HG03196 (cell line): ENCODE data around the gene PSME3IP1.
"Not testable (repeated sequence)": the region's sequence is repeated elsewhere in the genome, so short reads cannot be mapped to it uniquely, and the experiment has no call there.

Experiments
- ATAC-seq: cut with Tn5 transposase; IDR thresholded peaks from one replicate; pipeline ENCODE4 v1.9.1; 2021; ENCODE audit not compliant: unreplicated experiment

The PSME3IP1 gene

DNA sequence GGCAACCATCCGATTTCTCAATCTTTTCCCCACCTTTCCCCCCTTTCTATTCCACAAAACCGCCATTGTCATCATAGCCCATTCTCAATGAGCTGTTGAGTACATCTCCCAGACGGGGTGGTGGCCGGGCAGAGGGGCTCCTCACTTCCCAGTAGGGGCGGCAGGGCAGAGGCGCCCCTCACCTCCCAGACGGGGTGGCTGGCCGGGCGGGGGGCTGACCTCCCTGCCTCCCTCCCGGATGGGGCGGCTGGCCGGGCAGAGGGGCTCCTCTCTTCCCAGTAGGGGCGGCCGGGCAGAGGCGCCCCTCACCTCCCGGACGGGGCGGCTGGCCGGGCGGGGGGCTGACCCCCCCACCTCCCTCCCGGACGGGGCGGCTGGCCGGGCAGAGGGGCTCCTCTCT lies 14.5 kb upstream of the PSME3IP1 start:
- not testable (repeated sequence) for ATAC-seq

DNA sequence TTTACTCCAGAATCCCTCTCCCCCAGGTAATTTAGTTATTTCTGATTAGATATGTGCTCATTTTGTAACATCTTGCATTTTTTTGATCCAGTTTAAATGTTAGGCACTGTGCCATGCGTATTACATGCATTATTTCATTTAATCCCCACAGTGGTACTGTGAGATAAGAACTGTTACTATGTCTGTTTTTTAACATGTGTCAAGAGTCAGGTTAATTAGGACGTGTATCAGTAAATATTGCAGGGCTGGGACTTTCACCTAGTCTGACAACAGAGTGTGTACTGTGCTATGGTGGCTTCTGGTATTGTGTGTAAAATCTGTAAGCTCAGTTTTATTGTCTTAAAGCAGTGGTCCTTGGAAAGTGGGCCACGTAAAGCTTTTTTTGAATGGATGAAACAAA lies 10.9 kb upstream of the PSME3IP1 start:
- ATAC-seq: no peak

DNA sequence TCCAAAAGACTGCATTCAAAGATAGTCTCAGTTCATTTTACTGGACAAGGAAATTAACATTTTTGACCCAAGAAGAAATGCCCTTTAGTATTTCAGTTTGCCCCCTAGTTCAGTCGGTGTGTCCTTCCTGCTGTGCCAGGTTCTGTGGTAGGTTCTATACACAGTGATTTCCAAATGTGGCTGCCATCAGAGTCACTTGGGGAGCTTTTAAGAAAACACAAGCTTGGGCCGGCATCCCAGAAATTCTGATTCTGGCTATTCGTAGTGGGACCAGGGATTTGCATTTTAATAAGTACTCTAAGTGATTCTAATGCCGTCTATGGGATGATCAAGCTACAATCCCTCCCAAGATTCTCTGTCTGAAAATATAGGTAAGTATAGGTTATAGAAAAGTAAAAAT lies 10.4 kb upstream of the PSME3IP1 start:
- ATAC-seq: no peak

DNA sequence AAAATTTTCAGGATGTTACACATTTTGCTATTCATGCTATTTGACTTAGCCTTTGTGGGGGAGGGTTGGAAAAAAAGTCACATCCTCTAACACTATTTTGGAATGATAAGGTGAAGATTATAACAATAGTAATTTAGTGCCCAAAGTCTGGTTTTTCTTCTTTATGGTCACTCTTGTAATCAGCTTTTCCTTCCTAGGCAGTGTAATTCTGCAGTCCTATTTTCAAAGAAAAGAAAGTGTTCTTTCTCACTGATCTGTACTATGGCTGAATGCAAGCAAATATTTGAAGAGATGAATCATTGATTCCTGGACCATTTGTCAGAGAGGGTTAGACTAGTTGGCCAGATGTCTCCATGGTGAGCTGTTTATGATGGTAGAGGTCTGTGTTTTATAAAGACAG lies 8.7 kb upstream of the PSME3IP1 start:
- ATAC-seq: no peak

DNA sequence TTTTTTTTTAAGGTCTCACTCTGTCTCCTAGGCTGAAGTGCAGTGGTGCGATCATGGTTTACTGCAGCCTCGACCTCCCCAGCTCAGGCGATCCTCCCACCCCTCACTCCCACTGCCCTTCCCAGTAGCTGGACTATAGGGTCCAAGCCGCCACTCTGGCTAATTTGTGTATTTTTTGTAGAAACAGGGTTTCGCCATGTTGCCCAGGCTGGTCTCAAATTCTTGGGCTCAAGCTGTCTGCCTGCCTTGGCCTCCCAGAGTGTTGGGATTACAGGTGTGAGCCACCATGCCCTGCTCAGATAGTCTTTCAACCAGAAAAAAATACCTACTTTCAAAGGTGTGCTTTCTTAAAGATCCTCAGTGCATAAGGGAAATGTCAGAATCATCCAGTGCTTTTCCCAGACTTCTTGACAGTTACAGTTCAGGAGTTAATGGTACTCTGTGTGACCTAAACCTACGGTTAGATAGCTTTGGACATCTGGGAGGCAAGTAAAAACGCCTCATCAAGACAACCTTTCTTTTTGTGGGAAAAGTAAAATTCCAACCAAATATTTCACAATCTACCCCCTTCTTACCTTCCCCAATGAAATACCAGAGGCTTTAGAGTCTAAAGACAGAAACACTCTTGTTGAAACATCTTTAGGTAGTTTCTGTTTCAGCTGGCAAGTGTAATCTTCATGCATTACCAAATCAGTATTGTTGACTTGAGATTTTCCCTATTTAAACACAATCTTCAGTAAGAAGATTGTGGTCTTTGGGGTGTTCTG lies 7.1 kb upstream of the PSME3IP1 start:
- no peak for ATAC-seq

DNA sequence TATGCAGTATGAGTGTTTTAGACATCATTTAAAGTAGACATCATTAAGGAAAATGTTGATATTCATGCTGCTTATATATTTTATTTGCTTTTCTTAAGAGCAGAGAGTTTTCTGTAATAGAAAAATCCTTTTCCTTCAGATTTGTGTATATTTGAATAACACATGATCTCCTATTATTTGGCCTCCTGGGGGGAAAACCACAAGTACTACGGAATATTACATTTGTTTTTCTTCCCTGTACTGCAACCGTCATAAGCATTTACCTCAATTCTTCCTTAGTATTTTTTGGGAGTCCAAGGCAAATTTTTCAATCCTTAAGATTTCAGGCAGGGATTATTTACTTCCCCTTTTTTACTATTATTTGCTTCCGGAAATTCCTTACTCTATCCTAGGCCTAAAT lies 6.3 kb upstream of the PSME3IP1 start:
- ATAC-seq: no peak

DNA sequence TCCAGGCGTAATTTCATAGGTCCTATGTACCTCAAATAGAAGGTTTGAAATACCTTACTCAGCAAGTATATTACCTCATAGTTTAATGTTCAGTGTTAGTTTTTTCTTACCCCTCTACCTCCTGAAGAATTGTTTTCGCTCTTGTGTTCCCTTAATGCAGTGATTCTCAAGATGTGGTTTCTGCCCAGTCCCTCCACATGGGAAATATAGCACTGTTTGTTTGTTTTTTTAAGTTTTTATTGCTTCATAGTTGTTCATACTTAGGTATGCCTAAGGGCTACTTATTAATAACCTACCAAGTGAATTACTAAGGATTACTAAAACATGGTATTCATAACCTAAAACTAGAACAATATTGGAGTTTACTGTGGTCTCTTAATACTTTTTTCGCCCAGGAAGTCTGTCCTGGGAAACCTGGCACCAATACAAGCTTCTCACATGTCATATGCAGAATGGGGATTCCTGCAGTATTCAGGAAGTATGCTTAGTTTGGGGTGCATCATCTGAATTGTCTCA lies 5.3 kb upstream of the PSME3IP1 start:
- no peak for ATAC-seq

DNA sequence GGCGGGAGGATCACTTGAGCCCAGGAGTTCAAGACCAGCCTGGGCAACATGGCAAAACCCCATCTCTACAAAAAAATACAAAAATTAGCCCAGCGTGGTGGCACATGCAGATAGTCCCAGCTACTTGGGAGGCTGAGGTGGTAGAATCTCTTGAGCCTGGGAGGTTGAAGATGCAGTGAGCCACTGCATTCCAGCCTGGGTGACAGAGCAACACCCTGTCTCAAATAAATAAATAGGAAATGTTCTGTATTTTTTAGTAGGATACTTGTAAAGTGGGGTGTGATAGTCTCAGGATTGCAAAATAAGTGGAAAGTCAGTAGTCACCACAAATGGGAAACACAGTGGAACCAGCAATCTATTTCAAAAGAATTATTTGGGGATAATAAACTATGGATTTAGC lies 4.3 kb upstream of the PSME3IP1 start:
- ATAC-seq: no peak

DNA sequence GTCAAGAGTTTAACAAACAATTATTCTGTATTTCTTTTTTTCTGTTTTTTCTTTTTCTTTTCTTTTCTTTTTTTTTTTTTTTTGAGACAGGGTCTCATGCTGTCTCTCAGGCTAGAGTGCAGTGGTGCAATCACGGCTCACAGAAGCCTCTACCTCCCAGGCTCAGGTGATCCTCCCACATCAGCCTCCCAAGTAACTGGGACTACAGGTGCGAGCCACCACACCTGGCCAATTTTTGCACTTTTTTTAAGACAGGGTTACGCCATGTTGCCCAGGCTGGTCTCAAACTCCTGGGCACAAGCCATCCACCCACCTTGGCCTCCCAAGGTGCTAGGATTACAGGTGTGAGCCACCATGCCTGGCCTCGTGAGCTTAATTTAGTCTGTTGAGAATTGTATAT lies 3.7 kb upstream of the PSME3IP1 start:
- not testable (repeated sequence) for ATAC-seq

DNA sequence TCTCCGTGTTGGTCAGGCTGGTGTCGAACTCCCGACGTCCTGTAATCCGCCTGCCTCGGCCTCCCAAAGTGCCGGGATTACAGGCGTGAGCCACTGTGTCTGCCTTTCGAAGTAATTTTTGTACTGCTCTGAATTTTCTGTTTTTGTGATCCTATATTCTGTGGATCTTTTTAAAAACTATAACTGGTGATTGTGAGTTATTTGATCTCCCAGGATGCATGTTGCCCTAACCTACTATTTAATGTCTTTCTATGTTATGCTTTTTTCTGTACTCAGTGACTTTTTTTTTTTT lies 2.8 kb upstream of the PSME3IP1 start:
- ATAC-seq: no peak

DNA sequence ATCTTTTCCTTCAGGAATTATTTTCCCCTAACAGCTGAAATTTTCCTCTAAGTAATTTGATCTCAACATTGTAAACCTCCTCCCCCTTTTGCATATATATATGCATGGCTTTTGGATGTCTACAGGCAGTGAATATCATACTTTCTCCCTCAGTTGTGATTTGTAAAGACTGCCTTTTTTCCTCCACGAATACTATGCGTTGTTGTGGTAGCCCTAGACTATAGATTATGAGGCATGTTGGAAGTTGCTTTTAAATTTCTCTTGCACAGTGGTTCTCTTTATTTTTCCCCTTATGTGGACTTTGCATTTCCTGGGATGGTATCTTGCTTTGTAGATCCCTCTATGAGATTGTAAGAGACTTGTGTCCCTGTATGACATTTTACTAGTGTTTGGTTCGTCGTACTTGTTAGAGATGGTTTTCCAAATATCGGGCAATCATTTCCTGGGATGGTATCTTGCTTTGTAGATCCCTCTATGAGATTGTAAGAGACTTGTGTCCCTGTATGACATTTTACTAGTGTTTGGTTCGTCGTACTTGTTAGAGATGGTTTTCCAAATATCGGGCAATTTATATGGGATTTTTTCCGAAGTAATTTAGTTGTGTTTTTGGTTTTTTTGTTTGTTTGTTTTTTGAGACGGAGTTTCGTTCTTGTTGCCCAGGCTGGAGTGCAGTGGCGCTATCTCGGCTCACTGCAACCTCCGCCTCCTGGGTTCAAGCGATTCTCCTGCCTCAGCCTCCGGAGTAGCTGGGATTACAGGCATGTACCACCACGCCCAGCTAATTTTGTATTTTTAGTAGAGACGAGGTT lies 2.3 kb upstream of the PSME3IP1 start:
- ATAC-seq: not testable (repeated sequence)

DNA sequence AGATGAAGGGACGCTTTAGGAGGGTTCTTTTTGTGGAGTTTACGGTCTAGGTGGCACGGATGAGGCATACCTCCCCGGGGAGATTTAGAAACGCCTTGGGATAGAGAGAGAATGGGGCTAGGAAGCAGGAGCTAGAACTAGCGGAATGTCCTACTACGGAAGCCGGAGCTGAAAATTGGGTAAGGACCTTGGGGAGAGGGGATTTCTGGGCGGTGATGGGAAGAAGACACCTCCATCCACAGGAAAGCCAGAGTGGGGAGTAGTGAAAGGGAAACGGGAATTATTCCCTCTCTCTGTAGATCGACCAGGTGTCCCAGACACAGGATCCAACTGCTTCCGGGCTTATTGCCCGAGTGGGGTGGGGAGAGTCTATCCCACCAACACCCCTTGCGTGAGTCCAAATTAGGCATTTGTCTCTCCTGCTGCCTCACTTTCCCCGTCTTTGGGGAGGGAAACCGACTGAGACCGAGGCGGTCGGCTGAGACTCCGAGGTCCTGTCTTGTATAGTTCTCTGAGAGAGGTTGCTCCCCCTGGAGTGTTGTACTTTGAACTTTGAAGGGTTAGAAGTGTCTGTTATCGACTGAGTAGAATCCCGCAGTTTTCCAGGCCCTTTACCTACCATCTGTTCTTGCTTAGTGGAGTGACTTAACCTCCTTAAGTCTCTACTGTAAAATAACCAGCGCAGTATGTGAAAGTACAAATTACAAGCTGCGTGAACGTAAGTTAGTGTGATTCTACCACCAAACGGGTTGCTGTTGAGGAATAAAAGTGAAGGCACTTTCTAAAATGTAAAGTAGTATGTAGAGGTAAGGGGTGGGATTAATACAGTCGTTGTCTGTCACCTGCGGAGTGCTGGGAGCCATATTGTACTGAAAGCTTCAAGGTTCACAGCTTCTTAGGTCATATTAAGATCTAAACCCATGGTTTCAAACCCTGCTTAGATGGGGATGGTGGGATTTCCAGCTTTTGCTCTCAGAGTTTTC lies 1.3 kb upstream of the PSME3IP1 start:
- no peak for ATAC-seq

DNA sequence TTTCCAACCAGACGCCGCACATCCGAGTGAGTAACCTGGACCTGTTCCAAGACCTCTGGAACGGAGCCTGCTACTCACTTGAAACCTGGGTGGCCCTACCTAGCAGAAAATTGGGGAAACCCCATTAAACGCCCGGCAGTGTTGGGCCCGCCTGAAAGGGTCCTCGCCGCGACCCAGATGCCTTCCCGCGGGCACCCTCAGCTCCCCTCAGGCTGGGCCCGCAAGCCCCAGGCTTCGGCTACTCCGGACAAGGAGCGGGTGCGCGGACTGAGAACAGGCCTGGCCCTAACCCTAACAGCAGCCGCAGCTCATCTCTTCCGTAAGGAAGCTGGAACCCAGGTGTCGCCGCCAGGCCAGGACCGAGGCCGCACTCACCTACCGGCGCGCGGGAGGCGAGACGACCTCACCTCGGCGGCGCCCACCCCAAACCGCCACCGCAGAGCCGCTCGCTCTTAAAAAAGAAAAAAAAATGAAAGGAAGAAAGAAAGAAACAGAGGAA lies 344 bp downstream of the PSME3IP1 start:
- peak; percentile 37 for ATAC-seq

DNA sequence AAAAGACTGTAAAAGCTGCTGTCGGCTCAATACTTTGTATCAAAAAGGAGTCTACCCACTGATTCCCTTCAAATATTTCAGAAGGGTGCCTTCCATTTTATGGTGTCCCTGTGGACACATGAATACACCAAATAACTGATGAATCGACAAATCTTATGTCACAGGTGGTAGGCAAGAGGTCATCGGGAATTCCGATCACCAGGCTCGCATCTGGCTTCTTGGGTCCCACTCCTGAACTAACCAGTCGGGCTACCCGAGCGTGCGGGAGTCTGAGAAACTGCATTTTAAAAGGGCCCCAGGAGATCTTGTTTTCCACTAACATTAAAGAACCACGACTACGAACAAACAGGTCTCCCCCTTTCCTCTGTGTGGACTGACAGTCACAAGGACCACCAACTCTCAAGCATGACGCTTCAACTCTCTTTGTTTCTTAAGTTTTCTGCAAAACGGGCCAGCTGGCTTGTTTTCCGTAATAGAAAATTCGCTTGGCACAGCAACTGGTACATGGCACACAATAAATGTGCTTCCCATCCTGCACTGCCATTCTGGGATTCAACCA lies 873 bp downstream of the PSME3IP1 start:
- no peak for ATAC-seq

DNA sequence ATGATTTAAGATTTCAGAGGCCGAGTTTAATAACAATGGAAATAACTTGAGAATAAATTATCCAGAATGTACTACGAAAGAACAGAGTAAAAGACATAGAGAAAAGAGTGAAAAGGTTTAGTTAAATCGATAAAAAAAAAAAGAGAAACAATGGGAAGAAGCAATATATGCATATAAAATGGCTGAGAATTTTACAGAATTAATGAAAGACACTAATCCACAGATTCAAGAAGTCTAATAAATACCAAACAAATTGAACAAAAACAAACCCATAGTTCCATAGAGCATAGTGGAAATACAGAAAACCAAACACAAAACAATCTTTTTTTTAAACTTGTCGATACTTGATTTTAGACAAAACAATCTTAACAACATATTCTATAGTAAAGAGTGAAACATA lies 1.7 kb downstream of the PSME3IP1 start:
- ATAC-seq: no peak

DNA sequence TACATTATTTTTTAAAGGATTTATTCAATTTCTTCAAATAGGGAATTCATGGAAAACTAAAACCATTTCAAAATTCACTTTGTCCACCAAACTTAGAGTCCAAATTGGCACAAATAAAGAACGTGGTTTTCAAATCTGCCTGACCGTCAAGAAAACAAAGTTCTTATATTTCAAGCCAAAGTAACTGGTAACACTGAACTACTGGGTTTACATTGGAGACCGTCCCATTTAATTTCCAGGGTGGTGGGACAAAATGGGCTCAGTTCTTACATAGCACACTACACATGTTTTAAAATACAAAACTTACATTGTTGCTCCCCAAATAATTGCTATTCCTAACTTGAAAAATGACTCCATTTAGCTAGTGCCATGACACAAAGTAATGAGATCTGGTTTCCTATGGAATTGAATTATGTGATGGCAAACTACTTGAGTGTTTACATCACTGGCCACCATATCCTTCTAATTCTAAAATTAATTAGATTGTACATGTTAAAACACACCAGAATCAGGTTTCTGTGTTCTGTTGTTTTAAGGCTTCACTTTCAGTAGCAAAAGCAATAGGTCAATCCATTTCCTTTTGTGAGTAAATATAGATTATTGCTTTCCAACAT lies 6.5 kb downstream of the PSME3IP1 start:
- no peak for ATAC-seq

DNA sequence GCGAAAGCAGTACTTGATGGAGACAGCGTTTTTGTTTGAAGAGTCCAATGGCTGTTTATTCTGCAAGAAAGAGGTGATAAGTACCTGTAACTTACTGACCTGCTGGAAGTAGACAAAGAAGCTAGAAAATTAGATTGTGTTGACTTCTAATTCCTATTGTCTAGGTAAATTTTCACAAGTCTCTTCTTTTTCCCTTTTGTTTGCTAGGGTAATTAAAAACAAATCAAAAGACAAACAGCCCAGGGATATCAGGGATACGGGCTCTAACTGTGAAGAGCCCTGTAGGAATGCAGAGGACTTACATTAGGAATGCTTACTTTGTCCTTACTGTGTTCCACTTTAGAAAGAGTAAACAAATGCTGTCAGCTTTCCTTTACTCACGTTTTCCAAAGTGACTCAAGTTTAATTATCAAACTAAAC lies 7.0 kb downstream of the PSME3IP1 start:
- no peak for ATAC-seq

DNA sequence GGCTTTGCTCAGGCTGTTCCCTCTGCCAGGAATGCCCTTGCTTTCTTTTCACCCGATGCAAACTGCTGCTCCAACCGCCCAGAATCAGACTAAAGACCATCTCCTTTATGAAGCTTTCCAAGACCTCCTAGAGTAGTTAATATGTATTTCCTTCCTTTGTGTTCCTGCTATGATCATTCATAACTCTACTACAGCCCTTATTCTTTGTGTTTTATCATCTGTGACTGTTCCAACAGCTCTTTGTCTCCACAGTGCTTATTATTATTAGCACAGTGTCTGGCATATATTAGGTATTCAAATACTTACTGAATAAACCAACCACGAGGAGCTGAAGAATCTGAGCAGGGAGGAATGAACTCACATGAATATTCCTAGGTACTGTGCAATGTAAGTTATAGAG lies 7.6 kb downstream of the PSME3IP1 start:
- no peak for ATAC-seq

DNA sequence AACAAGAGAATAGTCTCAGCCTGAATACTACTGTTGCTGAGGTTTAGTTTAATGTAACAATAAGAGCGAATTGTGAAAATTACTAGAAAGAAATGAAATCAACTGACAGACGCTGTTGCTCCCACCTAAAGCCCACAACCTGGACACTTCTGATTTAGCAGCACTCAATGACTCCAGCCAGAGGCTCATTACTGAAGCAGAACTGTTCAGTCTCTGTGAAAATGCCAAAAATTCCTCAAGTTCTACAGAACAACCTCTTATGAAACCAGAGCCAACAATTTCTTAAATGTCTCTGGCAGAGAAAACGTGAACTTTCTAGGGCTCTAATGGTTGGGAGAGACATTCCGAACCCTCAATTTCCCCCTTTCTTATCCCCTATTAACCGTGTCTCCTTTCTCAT lies 9.9 kb downstream of the PSME3IP1 start:
- no peak for ATAC-seq

DNA sequence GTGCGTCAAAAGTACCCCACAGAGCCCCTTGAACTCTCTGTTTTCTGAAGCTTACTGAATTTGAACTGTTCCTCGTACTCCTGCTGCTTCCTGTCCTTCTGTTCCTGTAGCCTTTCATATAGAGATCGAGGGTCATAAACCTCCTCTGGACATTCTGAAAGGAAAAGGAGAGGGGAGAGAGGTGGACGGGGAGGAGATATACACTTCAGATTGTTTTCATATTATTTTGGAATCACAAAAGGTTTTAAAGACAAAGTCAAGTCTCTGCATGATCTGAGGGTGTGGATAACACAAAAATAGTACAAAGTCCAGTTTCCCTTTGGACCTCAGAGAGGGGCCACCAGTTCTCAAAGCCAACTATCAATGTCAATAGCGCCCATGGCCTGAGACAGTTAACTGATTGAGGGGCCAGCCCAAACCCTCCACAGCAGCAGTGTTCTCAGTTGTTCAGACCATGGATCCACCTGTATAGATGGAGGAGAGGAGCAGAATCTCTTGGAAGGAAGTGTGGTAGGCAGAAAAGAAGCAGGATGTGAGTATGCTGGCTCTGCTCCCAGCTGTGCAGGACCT lies 13.0 kb downstream of the PSME3IP1 start:
- ATAC-seq: no peak
